ENCODE data around the gene DISP2.
A peak's percentile ranks its signal among the peaks of the same experiment; 100 is the strongest.

Gene DISP2

GRCh38 chr15:40344217-40344616 is 13.8 kb upstream of the DISP2 start:
- DNase-seq: no peak

GRCh38 chr15:40344631-40345120 is 13.3 kb upstream of the DISP2 start:
- peak; percentile 60 for DNase-seq

GRCh38 chr15:40345225-40345866 is 12.7 kb upstream of the DISP2 start:
- no peak for DNase-seq

- DNase-seq: no peak
These were observed 12.0 kb upstream of the DISP2 start for GRCh38 chr15:40345867-40346578.

- DNase-seq: no peak
These were observed 11.2 kb upstream of the DISP2 start for GRCh38 chr15:40346579-40347558.

GRCh38 chr15:40347559-40348473 is 10.2 kb upstream of the DISP2 start:
- DNase-seq: no peak

- no peak for DNase-seq
These were observed 9.5 kb upstream of the DISP2 start for GRCh38 chr15:40348474-40348870.

GRCh38 chr15:40349163-40349562 is 8.9 kb upstream of the DISP2 start:
- no peak for DNase-seq

GRCh38 chr15:40352281-40352901 is 5.6 kb upstream of the DISP2 start:
- no peak for DNase-seq

GRCh38 chr15:40353697-40354096 is 4.3 kb upstream of the DISP2 start:
- no peak for DNase-seq

- peak; percentile 78 for DNase-seq
These were observed 3.4 kb upstream of the DISP2 start for GRCh38 chr15:40354408-40355171.

- DNase-seq: no peak
These were observed 1.9 kb upstream of the DISP2 start for GRCh38 chr15:40355976-40356585.

- no peak for DNase-seq
These were observed 773 bp upstream of the DISP2 start for GRCh38 chr15:40357246-40357645.

- no peak for DNase-seq
These were observed 693 bp downstream of the DISP2 start for GRCh38 chr15:40358471-40359353.

GRCh38 chr15:40360015-40360414 is 2.0 kb downstream of the DISP2 start:
- no peak for DNase-seq

- no peak for DNase-seq
These were observed 3.6 kb downstream of the DISP2 start for GRCh38 chr15:40361640-40362039.

- DNase-seq: no peak
These were observed 5.6 kb downstream of the DISP2 start for GRCh38 chr15:40363611-40364010.

GRCh38 chr15:40364251-40364650 is 6.2 kb downstream of the DISP2 start:
- DNase-seq: no peak

- DNase-seq: no peak
These were observed 7.0 kb downstream of the DISP2 start for GRCh38 chr15:40365016-40365415.

Data from fibroblast of skin of abdomen (primary cell).